Stimulated activated naive CD8-positive, alpha-beta T cell treated with anti-CD3 and anti-CD28 coated beads, Interleukin-15, Interleukin-2, amounts not matched to agents 100 U/mL and 50 U/mL, for 24 hours (primary cell): ENCODE data around the gene CCNJ.
"Not testable (repeated sequence)": the region's sequence is repeated elsewhere in the genome, so short reads cannot be mapped to it uniquely, and the experiment has no call there.

Experiments
- ATAC-seq: fragments of 150-1000 bp; cut with Tn5 transposase; one replicate; pipeline ENCODE4 v1.10.0; 2021
- DNase-seq: peaks from one replicate; pipeline ENCODE4 v3.0.0; 2021

CCNJ gene, protein sequence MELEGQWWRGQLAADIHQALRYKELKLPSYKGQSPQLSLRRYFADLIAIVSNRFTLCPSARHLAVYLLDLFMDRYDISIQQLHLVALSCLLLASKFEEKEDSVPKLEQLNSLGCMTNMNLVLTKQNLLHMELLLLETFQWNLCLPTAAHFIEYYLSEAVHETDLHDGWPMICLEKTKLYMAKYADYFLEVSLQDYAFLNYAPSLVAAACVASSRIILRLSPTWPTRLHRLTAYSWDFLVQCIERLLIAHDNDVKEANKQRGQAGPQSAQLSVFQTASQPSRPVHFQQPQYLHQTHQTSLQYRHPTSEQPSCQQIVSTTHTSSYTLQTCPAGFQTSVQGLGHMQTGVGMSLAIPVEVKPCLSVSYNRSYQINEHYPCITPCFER

DNA sequence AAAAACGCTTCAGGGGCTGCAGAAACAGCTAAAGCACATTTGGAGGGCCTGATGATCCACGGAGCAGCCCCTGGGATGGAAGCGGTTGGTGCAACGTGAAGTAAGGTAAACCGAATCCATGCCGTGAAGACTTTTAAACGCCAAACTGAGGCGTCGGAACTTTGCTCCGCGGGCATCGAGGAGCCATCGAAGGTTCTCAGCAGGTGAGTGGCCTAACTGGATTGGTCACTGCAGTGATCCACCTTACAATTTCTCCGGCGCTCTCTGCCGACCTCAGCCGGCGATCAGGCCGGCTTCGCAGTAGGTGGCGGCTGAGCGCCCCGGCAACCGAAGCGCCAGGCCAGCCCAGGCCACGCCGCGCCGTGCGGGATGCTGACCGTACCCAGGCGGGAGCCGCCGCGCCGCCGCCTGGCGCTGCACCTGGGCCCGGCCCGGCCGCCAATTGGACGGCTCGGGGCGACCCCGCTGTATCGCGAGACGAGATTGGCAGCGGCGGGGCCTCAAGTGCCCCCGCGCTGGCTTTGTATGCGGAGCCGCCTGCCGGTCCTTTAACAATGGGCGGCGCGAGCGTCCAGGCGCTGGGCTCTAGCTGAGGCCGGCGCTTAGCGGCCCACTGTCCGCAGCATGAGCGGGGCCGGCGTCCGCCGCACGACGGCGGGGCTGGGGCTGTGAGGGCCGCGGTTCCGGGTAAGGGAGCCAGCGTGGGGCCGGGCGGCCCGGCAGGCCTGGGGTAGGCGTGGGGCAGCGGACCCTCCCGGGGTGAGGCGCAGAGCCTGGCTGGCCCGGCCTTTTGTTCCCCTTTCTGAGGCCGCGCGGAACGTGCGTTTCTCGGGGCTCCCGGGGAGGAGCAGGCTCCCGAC is at the start of gene CCNJ:
Gene CCNJ (plus strand): TSS at position 551 of the 860 bp plus-strand sequence. CDS start 811 bp downstream, outside the sequence.
- DNase-seq (peak; percentile 85), ATAC-seq (peak; percentile 96)

DNA sequence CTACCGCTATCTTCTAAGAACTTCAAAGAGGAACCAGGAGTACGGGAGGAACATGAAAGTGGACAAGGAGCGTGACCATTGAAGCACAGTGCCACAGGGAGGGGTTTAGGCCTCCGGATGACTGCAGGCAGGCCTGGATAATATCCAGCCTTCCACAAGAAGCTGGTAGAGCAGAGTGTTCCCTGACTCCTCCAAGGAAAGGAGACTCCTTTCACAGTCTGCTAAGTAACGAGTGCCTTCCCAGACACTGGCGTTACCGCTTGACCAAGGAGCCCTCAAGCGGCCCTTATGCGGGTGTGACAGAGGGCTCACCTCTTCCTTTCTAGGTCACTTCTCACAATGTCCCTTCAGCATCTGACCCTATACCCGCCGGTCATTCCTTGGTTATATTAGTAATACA is 49.0 kb upstream of the CCNJ start:
- not testable (repeated sequence) for ATAC-seq, DNase-seq

DNA sequence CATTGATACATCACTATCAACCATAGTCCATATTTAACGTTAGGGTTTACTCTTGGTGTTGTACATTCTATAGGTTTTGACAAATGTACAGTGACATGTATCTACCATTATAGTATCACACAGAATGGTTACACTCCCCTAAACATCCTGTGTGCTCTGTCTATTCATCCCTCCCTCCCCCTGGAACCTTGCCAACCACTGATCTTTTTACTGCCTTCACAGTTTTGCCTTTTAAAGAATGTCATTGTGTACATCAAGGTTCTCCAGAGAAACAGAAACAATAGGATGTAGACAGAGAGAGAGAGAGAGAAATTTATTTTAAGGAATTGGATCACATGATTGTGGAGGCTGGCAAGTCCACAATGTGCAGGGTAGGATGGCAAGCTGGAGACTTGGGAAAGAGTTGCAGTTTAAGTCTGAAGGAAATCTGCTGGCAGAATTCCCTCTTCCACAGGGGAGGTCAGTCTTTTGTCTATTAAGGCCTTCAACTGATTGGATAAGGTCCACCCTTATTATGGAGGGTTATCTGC is 45.1 kb upstream of the CCNJ start:
- DNase-seq (no peak), ATAC-seq (no peak)

DNA sequence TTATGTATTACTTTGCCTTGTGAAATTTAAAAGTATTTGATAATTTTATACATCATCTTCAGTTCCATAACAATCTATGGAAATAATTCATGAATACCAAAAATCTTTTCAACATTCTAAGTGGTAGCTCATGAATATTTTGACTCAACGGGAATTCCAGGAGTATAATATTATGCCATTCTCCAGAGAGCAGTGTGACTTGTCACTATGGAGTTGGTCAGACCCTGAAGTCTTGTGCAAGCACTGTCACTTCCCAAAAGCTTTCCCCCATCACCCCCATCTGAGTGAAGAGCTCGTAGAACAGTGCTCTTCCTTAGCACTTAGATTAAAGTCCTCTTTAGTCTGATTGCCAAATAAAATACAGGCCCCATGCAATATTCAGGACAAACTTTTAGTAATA is 29.4 kb upstream of the CCNJ start:
- no peak for DNase-seq
- no peak for ATAC-seq

DNA sequence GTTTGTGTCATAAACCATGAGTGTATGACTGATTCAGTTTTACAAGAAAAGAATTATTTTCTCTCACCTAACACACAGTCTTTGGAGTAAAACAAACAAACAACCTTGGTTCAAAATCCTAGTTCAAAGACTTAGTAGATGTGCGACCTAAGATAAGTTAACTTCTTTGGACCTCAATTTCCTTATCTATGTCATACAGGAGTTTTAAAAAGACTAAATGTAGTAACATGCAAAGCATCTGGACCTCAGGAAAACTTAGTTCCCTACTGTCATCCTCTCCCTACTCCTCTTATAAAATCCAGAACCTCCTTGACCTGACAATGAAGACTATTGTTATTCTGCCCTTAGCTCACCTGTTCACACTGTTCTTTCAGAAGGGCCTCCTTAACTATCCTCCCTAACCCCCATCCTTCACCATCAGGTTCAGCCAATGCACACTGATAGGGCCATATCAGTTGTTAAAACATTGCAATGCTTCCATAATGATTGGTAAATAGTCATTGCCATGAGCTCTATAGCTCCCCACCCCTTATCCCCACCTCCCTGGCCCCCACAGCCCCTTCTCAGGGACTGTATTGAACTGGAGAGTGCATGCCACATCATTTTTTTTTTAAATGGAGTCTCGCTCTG is 28.8 kb upstream of the CCNJ start:
- ATAC-seq = no peak
- no peak for DNase-seq

DNA sequence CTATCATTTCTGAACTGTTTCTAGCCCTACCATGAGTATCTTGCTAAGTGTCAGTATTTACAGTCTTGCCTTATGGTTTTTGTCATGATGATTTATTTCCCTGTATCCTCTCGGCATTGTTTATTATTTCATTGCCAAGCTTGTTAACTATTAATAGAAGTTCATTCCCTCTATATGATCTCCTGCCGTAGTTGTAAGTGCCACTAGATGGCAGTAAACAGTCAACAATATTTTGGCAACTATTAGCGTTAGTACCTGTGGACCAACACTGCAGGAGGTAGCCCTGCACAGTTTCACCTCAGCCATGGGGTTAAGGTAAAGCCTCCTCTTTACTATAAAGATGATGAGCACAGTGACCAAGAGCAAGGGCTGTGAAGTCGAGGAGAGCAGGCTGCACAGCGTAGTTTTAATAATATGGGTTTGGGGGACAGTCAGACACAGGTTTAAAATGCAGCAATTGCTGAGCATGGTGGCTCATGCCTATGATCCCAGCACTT is 26.1 kb upstream of the CCNJ start:
- ATAC-seq (peak; percentile 71), DNase-seq (peak; percentile 14)

DNA sequence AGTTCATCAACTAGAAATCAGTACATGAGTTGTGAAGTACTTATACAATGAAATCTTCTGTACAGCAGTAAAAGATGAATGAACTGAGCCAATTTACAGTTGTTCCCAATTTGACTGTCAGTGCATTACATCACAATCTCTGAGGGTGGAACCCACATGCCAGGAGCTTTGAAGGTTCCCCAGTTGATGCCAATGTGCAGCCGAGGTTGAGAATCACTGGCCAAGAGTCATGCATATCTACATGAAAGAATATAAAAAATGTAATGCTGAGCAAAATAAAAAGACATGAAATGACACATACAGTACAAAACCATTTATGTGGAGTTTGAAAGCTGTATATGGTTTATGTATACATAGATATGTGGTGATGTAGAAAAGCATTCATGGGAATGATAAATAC is 22.1 kb upstream of the CCNJ start:
- no peak for ATAC-seq

DNA sequence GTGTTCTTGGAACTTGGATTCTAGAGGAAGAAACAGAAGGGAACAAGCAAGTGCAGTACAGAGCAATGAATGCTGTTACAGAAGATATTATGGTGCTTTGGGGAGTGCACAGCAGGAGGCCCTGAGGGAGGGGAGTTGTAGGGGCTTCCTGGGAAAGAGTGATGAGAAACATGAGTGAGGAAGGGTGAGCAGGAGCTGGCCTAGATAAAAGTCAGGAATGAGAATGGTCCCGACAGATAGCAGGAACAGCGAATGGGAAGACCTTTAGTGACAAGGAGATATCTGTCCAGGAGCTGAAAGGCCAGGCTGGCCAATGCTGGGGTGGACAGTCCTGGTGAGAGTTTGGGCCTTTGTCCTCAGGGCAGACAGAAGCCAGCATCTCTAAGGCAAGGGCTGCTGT is 20.6 kb upstream of the CCNJ start:
- DNase-seq = no peak
- ATAC-seq = no peak

More for the DNA sequence above, 22.1 kb upstream of the CCNJ start:
- DNase-seq = no peak

DNA sequence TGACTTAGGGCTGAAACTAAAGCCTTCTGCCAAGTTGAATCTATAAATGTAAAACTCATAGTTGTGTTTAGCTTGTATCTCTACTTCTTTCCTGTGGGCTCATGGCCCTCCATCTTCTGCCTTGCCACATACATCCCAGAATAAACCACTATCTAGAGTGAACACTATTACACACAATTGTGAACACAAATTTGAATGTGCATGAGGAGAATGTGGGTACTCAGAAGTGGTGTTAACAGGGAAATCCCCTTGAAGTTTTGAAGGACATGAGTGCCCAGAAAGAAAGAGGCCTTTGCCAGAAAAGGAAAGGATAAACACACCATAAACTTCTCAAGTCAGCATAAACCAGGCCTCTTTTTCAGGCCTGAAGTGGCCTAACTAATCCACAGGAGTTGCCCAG is 20.2 kb upstream of the CCNJ start:
- ATAC-seq (no peak), DNase-seq (no peak)

DNA sequence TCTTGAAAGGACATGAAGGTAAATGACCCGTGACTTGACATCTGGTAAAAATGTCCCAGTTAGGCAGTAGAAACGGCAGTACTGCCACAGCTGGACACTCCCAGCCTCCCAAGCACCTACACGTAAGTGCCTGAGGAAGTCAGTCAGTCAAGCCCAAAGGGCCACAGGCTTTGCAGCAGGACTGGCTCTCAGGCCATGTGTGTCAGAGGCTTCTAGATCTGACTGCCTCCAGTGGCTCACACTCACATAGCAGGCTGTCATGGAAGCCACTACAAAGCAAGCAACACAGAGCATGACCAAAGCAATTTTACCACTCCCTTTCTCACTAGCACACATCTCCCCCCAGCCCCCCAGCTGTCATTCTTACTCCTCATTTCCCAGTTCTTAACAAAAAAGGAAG is 17.8 kb upstream of the CCNJ start:
- ATAC-seq (peak; percentile 46), DNase-seq (no peak)

DNA sequence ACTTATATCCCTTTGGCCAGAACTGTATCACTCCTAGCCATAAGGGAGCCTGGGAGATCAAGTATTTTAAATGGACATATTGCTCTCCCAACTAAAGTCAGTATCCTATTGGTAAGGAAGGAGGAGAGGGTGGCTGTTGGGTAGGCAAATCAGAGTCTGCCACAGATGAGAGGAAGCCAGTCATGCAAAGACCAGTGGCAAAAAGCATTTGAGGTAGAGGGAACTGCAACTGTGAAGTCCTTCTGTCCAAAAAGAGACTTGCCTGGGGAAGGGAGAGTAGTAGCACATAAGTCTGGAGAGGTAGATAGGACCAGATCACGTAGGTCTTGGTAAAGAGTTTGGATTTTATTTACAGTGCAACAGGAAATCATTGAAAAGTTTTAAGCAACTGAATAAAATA is 8.8 kb upstream of the CCNJ start:
- DNase-seq (no peak), ATAC-seq (no peak)

DNA sequence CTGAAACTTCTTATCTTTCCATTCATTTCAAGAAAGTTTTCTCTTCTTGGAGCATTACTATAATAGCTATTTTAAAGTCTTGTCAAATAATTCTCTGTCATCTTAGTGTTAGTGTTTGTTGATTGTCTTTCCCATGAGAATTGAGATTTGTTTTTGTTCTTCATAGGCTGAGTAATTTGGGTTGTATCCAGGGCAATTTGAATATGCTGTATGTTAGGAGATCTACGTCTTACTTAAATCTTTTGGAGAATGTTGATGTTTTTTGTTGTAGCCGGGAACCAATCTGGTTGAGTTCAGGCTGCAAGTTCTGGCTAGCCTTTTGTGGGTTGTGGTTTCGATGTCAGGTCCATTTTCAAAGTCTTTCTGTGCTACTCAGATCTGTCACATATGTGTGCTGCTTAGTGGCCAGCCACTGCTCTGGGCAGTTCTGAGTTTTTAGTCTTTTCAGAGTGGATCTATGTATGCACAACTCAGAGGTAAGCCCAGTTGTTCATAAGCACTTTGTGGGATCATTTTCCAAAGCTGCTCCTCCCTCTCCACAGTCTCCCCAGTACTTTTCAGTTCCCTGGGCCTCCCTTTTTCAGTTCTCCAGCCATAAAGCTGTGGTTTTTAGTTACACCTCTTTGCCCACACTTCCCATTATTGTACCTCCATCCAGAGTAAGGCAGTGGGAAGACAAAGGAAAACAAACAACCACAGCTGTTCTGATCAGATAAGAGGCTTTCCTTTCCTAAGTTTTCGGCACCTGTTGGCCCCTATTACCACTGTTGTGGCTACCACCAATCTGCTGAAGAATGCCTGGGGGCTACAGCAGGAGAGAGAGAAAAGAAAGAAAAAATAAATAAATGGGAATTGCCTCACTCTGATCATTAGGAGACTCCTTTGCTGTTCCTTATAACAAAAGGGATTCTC is 4.7 kb upstream of the CCNJ start:
- DNase-seq (no peak), ATAC-seq (no peak)

DNA sequence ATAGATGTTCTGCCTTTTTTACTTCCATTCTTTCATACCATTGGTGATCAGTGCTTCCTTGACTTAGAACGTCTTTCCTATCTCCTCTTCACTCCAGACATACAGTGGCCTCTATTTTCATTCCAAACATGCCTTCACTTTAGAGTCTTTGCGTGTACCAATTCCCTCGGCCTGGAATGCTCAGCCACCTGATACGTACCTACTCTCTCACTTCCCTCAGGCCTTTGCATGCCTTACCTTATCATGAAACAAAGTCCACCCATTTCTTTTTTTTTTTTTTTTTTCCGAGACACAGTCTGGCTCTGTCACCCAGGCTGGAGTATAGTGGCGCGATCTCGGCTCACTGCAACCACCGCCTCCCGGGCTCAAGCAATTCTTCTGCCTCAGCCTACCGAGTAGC is 2.2 kb upstream of the CCNJ start:
- ATAC-seq (no peak), DNase-seq (no peak)

DNA sequence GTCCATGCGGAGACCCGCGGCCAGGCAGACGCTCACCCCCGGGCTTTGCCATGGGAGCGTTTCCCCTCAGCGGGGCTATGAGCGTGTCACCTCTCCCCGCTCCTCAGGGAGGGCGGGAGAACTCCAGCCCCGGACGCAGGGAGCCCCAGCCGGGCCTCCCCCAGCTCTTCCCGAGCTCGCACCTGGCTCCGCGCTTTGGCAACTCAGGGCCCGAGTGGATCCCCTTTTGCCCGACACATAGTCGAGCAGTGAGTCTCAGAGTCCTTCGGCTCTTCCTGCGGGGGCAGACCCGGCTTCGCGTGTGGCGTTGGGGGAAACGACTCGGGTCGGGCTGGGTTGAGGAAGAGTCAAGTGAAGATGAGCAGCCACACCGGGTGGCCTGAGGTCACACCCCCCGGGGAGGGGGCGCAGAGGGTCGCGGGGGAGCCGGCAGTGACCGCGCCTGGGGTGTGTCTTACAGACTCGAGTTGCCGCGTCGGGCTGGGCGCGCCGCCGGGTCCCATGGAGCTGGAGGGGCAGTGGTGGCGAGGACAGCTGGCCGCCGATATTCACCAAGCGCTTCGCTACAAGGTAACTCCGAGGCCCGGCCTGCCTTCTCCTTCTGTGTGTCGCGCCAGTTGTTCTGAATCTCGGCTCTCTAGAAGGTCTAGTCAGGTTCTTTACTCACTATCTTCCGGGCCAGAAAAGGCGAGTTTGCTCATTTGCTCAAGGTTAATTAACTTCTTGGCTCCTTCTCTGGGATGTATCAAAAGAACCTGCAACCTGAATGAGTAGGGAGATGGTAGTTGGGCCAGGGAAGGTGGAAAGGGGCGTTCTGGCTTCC is 721 bp downstream of the CCNJ start:
- ATAC-seq = peak; percentile 51
- DNase-seq = peak; percentile 56

DNA sequence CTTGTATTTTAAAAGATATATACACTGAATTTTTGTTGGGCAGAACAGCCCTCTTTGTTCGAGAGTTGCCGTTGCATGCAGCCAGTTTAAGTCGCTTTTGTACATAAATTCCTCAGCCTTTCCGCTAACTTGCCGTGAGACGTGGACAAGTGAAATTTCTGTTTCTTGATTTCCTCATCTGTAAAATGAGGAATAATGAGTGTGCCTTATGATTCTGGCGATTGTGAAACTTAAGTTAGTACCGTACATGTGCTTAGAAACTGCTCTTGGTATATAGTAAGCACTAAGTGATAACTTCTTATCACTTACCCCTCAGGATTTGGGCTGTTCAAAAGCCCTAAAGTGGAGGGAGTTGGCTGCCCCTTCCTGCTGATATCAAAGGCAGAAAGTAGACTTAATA is 1.4 kb downstream of the CCNJ start:
- no peak for ATAC-seq

DNA sequence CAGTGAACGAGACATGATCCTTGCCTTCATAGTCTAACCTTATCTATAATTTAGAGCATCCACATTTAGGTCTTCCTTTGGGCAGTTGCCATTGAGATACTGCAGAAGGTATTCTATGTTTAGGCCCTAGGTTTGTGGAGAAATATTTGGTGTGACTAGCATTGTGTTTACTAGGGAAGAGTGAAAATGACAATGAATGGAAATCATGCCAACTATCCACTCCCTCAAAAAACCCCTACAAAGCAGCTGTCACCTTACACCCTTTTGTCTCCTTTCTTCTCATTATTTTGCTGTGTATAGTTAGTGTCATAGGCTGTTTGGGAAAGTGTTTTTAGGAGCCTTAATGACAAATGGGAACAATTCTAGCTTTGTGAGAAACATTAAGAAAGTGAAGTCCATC is 3.2 kb downstream of the CCNJ start:
- DNase-seq (no peak), ATAC-seq (no peak)

More for the DNA sequence above, 1.4 kb downstream of the CCNJ start:
- no peak for DNase-seq

DNA sequence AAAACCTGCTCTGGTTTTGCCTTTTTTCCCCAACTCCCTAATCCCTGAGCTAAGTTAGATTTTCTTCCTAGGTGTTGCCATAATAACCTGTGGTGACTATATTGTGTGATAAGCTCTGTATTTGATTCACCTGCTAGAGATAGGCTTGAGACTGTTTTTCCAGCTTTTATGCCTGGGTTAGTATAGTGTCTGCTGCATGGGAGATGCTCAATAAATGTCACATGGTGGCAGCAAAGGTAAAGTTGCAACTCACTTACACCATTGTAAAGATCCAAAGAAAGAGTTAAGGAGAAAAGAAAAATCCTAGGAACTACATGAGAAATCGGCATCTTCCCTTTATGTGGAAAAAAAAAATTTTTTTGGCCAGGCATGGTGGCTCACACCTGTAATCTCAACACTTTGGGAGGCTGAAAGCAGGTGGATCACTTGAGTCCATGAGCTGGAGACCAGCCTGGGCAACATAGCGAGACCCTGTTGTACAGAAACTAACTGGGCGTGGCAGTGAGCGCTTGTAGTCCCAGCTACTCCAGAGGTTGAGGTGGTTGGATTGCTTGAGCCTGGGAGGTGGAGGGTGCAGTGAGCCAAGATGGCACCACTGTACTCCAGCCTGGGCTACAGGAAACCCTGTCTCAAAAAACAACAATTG is 3.7 kb downstream of the CCNJ start:
- ATAC-seq (no peak), DNase-seq (no peak)

DNA sequence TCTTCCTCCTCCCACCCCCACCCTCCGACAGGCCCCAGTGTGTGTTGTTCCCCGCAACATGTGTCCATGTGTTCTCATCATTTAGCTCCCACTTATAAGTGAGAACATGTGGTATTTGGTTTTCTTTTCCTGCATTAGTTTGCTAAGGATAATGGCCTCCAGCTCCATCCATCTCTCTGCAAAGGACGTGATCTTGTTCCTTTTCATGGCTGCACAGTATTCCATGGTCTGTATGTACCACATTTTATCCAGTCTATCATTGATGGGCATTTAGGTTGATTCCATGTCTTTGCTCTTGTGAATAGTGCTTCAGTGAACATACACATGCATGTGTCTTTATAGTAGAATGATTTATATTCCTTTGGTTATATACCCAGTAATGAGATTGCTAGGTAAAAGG is 4.5 kb downstream of the CCNJ start:
- ATAC-seq, DNase-seq: not testable (repeated sequence)

DNA sequence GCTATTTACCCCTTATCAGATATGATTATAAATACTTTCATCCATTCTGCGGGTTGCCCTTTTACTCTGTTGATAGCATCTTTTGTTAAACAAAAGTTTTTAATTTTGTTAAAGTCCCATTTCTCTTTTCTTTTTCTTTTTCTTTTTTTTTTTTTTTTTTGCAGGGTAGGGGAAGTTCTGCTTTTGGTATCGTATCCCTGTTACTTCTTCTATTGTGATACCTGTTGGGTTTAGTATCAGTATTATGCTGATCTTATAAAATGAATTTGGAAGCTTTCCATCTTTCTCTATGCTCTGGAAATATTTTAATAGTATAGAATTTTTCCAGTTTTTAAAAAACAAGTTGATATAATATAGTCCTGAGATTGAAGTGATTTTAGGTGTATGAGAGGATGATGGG is 6.0 kb downstream of the CCNJ start:
- ATAC-seq = no peak

DNA sequence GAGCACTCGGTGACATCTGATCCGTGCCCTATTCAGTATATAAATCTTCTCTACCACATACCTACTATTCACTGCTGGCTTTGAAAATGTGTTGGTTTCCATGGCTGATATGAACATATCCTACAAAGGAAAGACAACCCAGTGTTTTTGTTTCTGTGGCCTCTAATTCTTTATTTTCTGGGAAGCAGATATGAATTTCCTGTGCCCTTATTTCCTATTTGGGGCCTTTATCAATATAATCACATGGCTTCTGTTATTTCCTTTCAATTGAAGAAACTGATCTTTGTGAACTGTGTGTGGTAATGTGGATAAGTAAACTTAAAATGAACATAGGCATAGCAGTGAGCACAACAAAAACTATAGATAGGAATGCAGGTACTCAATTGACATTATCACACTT is 10.6 kb downstream of the CCNJ start:
- ATAC-seq (no peak), DNase-seq (no peak)

More for the DNA sequence above, 6.0 kb downstream of the CCNJ start:
- no peak for DNase-seq
